Stimulated activated CD4-positive, alpha-beta T cell treated with anti-CD3 and anti-CD28 coated beads, Interleukin-12 subunit alpha, Interleukin-12 subunit beta, amount 100 ng/mL, for 4 hours (primary cell): ENCODE measurements around the gene ATE1.
"Not testable (repeated sequence)": the region's sequence is repeated elsewhere in the genome, so short reads cannot be mapped to it uniquely, and the experiment has no call there.

ENCODE experiments used
- DNase-seq: peaks from one replicate; pipeline ENCODE4 v3.0.0-alpha.2; 2020

The ATE1 gene

GRCh38 chr10:121828045-121828444 lies 99.8 kb downstream of the ATE1 start:
- DNase-seq, result no peak

- DNase-seq, result not testable (repeated sequence)
Measured at GRCh38 chr10:121826773-121827172, 101.1 kb downstream of the ATE1 start.

- DNase-seq, result no peak
Measured at GRCh38 chr10:121823993-121824463, 103.8 kb downstream of the ATE1 start.

GRCh38 chr10:121822724-121823123 lies 105.1 kb downstream of the ATE1 start:
- DNase-seq, result no peak

- DNase-seq, result no peak
Measured at GRCh38 chr10:121822180-121822579, 105.7 kb downstream of the ATE1 start.

- DNase-seq, result no peak
Measured at GRCh38 chr10:121819049-121819448, 108.8 kb downstream of the ATE1 start.

GRCh38 chr10:121818599-121818998 lies 109.2 kb downstream of the ATE1 start:
- no peak for DNase-seq

GRCh38 chr10:121816197-121816596 lies 111.6 kb downstream of the ATE1 start:
- DNase-seq, result no peak

- DNase-seq, result no peak
Measured at GRCh38 chr10:121813857-121814256, 114.0 kb downstream of the ATE1 start.

GRCh38 chr10:121813211-121813815 lies 114.5 kb downstream of the ATE1 start:
- DNase-seq, result no peak

- no peak for DNase-seq
Measured at GRCh38 chr10:121812031-121812430, 115.8 kb downstream of the ATE1 start.

GRCh38 chr10:121811386-121811785 lies 116.4 kb downstream of the ATE1 start:
- DNase-seq, result no peak

- no peak for DNase-seq
Measured at GRCh38 chr10:121808835-121809234, 119.0 kb downstream of the ATE1 start.

GRCh38 chr10:121804460-121804859 lies 123.4 kb downstream of the ATE1 start:
- DNase-seq, result no peak

GRCh38 chr10:121803611-121804010 lies 124.2 kb downstream of the ATE1 start:
- no peak for DNase-seq

- no peak for DNase-seq
Measured at GRCh38 chr10:121800831-121801230, 127.0 kb downstream of the ATE1 start.

- DNase-seq, result no peak
Measured at GRCh38 chr10:121800146-121800545, 127.7 kb downstream of the ATE1 start.

- no peak for DNase-seq
Measured at GRCh38 chr10:121797490-121797889, 130.3 kb downstream of the ATE1 start.

GRCh38 chr10:121796342-121796741 lies 131.5 kb downstream of the ATE1 start:
- DNase-seq, result no peak

- no peak for DNase-seq
Measured at GRCh38 chr10:121792198-121792597, 135.6 kb downstream of the ATE1 start.

- DNase-seq, result no peak
Measured at GRCh38 chr10:121791761-121792160, 136.1 kb downstream of the ATE1 start.

- no peak for DNase-seq
Measured at GRCh38 chr10:121788717-121789116, 139.1 kb downstream of the ATE1 start.

GRCh38 chr10:121788115-121788514 lies 139.7 kb downstream of the ATE1 start:
- DNase-seq, result no peak

GRCh38 chr10:121787169-121787568 lies 140.7 kb downstream of the ATE1 start:
- no peak for DNase-seq

GRCh38 chr10:121783782-121784372 lies 144.0 kb downstream of the ATE1 start:
- no peak for DNase-seq
